NOMO-1 (cell line): Measurements from ENCODE around the gene CXorf49.
"Not testable (repeated sequence)": the region's sequence is repeated elsewhere in the genome, so short reads cannot be mapped to it uniquely, and the experiment has no call there.

Source experiments
- DNase-seq, 2 experiments: peaks; one replicate each; lab custom pipeline; 2025; ENCODE audit not compliant: unreplicated experiment in 2 of 2; lab: John Stamatoyannopoulos, UW

Gene CXorf49

DNA sequence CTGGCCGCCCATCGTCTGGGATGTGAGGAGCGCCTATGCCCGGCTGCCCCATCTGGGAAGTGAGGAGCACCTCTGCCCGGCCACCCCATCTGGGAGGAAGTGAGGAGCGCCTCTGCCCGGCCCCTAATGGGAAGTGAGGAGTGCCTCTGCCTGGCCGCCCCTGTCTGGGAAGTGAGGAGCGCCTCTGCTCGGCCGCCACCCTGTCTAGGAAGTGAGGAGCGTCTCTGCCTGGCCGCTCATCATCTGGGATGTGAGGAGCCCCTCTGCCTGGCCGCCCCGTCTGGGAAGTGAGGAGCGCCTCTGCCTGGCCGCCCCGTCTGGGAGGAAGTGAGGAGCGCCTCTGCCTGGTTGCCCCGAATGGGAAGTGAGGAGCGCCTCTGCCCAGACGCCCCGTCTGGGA, 42.4 kb downstream of the CXorf49 start:
- not testable (repeated sequence) for DNase-seq

DNA sequence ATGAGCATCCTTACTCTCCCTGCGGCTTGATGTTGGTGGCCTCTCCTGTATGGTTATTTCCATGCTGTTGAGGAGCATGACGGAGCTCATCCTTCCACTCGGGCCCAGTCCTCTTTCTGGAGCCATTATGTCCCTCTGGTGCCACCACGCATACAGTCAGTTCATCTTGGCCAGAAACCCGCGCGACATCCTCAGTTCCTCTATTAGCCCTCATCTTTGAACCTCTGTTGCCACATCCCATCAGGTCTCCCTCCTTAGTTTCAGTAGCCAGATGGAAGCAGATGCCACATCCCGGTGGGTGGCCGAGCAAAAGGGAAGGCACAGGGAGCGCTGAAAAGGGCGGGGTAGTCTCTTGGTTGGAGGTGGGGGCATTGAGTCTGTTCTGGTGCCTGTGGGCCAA, 46.1 kb downstream of the CXorf49 start:
- DNase-seq: no peak

DNA sequence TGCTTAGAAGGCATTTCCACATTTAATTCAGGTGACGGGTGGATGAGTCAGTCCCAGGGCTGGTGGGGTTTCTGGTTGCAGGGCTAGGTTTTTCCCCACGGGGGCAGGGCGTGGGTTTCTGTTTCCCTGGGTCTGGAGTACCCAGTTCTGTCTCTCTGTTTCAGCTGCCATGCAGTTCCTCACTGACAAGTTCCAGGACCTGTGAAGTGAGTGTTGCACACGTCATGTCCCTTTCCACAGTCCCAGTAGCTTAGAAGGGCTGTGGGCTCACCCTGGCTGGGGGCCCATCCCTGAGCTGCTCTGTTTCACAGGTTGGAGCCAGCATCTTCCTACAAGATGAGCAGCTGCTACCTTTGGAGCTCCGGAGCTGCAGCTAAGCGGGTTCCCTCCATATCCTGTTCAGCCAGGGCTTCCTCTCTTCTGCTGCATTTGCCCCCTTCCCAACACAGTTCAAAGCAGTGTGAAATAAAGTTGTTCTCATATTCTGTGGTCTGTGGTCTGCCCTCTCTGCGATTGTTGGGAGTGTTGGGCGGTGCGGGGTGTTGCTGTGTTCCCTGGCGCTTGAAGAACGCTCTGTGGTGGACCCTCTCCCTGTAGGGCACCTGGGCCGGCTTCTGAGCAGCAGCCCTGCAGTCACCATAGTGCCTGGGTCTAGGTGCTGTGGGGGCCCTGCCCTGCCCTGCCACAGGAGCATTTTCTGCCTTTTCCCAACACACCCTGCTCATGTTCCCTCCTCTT, 46.9 kb downstream of the CXorf49 start:
- DNase-seq: no peak

DNA sequence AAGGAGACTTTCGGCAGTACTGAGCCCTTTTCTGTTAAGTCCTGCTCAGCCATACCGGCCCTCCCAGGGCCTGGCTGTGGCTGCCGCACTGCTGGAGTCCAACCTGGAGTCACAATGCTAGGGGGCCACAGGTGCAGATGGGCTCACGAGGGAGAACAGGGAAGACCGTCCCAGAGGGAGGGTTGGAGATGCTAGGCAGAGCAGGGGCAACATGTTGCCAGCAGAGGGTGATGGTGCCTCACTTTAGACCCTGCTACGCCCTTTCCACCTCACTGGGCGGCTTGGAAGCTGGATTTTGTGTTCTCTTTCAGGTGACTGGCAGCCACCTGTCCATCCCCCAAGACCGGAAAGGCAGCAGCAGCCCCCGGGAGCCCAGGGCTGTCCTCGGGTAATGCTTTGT, 48.1 kb downstream of the CXorf49 start:
- not testable (repeated sequence) for DNase-seq

DNA sequence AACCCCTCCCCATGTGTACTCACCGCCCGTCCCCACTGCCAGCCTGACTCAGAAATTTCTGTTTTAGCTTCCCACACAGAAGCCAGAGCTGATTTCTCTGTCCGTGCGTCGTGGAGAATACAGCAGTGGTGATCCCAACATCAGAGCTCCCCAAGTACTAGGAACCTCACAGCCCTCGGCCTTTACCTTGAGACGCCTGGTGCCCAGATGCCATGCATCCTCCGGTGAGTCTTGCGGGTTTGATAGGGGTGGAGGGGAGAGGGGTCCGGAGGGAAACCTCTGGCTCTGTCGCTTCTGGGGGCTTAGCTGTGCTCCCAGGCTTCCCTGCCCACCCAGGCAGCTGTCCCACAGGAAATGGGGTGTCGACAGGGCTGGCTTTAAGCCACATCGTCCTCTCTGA, 48.6 kb downstream of the CXorf49 start:
- DNase-seq: no peak

DNA sequence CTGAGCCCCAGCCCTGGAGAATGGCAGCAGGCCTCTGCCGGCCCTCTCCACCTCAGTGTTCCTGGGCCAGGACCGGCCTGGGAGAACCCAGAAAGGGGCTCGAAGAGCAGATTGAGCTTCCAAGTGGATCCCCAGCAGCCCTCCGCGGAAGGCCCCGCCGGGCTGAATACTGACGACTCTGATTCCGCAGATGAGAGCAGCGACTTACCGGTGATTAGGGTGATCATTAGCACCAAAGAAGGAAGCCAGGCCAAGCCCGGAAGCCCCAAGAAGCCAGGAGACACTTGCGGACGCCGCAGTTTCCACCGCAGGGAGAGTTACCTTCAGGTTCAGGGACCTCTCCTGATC, 49.9 kb downstream of the CXorf49 start:
- no peak for DNase-seq

DNA sequence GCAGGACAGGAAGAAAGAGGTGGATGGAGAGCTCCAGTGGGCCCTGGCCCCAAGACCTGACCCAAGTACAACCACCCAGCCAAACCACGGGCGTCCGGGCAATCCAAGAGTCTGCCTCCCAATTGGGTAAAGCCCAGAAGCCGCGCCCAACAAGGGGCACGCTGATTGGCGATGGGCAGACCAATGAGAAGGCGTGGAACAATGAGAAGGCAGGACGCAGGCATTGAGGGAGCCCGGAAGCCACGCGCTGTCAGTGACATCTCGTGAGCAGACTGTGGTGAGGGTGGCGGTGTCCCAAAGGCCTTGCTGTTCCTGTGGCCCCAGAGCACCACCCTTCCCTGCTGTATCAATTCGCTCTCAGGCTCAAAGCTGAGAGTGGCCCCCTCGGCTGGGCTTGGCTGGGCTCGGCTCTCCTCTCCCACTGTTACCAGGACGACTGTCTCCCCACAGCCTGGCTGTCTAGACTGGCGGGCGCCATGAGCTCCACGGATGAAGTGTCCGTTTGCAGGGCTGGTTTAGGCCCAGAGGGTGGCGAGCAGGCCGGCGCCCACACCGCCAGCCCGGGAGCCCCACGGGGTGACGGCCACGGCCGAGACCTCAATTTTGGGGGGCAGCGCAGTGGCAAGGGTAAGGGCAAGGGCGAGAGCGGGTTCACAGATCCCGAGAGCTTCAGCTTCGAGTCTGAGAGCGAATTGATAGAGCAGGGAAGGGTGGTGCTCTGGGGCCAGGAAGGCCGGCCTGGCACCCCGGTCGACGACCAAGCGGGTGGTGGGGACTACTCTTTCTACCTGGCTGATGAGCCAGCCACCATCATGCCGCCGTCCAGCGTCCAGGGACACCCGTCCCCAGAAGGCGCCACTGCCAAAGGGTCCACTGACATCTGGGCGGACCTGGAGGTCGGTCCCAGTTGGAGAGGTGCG, 50.5 kb downstream of the CXorf49 start, which contains the start of gene LOC101059915:
LOC101059915 (plus strand) TSS at position 219 of the 920 bp plus-strand sequence.
- no peak for DNase-seq

DNA sequence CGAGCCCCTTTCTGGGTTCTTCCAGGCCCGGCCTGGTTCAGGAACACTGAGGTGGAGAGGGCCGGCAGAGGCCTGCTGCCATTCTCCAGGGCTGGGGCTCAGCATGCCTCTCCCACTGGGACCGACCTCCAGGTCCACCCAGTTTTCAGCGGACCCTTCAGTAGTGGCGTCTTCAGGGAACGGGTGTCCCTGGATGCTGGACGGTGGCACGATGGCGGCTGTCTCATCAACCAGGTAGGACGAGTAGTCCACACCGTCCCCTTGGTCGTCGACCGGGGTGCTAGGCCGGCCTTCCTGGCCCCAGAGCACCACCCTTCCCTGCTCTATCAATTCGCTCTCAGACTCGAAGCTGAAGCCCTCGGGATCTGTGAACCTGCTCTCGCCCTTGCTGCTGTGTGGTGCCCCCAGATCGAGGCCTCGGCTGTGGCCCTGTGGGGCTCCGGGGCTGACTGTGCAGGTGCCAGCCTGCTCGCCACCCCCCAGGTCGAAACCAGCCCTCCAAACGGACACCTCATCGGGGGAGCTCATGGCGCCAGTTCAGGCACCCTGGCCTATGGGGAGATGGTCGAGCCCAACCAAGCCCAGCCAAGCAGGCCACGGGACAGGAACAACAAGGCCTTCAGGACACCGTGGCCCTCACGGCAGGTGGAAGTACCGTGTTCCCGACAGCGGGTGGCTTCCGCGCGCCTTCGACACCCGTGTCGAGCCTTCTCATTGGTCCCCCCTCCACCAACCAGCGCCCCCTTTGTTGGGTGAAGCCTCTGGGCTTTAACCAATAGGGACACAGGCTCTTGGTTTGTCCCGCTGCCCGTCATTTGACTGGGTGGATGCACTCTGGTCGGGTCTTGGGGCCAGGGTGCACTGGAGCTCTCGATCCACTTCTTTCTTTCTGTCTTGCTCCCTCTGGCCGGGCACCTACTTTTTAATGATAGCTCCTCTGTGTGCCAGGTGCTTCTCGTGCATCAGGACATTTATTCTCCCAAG, 51.6 kb downstream of the CXorf49 start:
- DNase-seq: no peak

DNA sequence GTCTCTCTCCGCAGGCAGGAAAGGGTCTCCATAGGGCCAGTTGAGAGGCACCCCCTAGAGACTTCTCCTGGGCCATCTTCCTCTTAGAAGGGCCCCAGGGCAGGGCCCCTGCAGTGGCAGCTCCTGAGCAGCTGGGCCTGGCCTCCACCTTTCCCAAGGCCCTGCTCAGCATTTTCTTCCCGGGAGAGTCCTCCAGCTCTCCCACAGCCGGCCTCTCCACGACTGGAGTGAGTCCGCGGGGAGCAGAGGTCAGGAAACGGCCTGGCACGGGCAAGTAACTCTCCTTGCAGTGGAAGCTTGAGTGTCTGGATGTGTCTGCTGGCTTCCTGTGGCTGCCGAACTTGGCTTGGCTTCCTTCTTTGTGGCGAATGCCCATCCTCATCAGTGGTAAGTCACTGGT, 52.3 kb downstream of the CXorf49 start:
- DNase-seq: no peak

DNA sequence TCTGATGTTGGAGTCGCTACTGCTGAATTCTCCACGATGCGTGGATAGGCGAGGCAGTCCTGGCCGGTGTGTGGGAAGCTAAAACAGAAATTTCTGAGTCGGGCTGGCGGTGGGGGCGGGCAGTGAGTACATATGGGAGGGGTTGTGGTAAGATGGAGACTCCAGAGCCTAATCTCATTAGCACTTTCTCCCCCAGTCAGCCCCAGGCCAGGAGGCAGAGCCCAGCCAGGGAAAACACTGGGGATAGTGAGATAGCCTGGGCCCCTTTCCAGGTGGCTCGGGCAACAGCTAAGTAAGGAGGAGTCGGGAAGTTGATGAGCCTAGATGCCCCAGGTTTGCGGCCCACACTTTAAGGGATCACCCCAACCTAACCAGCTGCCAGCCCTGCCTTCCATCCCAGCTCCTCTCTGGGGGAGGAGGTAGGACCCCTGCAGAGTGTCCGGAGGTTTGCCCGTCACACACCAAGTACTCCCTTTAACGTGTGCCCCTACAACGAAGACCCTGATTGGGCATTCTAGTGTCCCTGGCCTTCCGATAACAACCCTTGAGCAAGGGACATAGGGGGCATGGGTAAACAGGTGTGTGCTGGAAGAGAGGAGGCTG, 53.1 kb downstream of the CXorf49 start:
- DNase-seq: no peak
